Measurements from ENCODE around the gene LGALS3.

Gene LGALS3

DNA sequence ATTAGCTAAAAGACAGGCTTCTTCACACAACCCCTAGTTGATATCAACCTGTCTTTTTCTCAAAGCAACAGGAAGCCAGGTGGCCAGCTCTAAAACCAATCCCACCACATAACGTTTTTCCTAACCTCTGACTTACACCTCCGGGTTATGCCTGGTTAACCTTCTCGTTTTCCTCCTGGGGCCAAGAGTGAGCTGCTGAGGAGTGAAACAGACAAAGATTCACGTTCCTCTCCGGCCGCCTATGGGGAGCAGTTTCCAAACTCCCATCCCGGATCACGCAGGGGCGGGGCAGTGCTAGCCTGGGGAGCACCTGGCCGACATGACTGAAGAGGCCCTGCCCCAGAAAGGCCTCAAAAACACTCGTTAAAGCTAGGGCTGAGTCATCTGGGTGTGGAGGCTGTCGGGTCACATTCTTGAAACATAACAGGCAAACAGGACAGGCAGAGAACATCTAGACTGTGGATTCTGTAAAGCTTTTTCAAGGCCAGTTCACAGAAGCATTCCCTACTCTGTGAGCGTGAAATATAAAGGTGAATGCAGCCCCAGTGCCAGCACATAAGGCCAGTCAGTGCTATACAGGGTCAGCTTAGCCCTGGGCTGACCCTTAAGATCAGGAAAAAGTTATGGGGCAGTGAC lies 25.9 kb upstream of the LGALS3 start:
- DNase-seq (ENCODE audit: low spot score), result no peak
- in situ Hi-C loops (cut with MboI; ENCODE audit: low pct_unique_long_range_greater_than_20kb, low sequenced_read_pairs, unreplicated experiment), result no loop called here
- TF ChIP-seq, protein P1, sequence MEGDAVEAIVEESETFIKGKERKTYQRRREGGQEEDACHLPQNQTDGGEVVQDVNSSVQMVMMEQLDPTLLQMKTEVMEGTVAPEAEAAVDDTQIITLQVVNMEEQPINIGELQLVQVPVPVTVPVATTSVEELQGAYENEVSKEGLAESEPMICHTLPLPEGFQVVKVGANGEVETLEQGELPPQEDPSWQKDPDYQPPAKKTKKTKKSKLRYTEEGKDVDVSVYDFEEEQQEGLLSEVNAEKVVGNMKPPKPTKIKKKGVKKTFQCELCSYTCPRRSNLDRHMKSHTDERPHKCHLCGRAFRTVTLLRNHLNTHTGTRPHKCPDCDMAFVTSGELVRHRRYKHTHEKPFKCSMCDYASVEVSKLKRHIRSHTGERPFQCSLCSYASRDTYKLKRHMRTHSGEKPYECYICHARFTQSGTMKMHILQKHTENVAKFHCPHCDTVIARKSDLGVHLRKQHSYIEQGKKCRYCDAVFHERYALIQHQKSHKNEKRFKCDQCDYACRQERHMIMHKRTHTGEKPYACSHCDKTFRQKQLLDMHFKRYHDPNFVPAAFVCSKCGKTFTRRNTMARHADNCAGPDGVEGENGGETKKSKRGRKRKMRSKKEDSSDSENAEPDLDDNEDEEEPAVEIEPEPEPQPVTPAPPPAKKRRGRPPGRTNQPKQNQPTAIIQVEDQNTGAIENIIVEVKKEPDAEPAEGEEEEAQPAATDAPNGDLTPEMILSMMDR (IDR thresholded peaks at IDR 0.05; ENCODE audit: extremely low read depth, insufficient read depth, missing control alignments), result no peak

DNA sequence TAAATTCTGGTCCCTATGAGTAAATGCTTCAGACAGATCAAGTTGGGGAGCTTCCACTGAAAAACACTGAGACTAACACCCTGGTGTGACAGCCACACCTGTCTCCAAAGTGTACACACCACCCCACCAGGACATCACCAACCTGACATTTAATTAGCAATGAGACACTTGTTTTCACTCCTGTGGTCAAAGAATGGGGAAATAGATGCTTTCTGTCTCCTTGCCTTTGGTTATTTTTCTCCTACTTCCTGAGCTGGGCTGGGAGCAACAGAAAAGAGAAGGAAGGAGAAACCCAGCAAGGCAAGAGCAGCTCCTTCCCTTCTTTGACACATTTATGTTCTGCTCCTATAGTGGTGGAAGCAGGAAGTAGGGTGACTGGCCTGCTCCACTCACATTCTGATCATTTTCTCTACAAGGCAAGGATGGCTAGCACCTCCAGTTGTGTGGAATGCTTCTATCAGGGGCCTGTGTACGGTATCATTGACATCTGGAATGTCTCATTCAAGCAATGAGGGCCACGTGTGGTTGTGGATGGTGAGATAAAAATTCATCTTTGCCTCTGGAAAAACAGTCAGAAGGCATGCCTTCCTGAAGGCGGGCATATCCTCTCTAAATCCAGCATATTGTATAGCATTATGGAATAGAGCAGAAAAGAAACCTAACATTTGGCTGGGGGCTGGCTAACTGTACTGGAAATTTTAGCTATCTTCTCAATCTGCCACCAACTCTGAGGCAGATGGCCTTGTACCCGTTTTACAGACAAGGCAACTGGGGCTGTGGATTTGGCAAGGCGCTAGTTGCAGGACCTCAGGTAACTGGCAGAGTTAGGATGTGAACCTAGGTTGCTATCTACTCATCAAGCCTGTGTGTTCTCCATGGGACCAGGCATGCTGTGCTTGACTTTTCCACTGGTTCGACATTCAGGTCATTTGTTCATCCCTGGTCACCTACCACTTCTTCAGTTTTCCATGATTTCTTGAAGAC lies 24.8 kb upstream of the LGALS3 start:
- in situ Hi-C loops (cut with MboI; ENCODE audit: low pct_unique_long_range_greater_than_20kb, low sequenced_read_pairs, unreplicated experiment), result no loop called here
- TF ChIP-seq, protein P1 (IDR thresholded peaks at IDR 0.05; ENCODE audit: extremely low read depth, insufficient read depth, missing control alignments), result no peak
- DNase-seq (ENCODE audit: low spot score), result no peak

DNA sequence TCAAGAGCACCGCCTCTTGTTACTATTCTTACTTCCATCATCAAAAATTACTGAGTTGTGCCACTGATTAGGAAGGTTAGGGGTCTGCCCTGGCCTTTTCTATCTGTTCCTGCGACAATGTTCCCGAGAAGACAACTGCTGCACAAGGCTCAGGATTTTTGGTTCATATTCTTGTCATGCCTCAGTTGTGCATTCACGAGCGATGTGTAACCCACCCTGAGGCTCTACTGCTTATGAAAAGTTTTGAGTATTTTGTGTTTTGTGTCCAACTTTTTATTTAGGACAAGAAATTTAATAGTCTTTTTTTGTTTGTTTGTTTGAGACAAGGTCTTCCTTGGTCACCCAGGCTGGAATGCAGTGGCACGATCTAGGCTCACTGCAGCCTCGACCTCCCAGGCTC lies 23.1 kb upstream of the LGALS3 start:
- TF ChIP-seq, protein P1 (IDR thresholded peaks at IDR 0.05; ENCODE audit: extremely low read depth, insufficient read depth, missing control alignments), result no peak
- DNase-seq (ENCODE audit: low spot score), result no peak
- in situ Hi-C loops (cut with MboI; ENCODE audit: low pct_unique_long_range_greater_than_20kb, low sequenced_read_pairs, unreplicated experiment), result no loop called here

DNA sequence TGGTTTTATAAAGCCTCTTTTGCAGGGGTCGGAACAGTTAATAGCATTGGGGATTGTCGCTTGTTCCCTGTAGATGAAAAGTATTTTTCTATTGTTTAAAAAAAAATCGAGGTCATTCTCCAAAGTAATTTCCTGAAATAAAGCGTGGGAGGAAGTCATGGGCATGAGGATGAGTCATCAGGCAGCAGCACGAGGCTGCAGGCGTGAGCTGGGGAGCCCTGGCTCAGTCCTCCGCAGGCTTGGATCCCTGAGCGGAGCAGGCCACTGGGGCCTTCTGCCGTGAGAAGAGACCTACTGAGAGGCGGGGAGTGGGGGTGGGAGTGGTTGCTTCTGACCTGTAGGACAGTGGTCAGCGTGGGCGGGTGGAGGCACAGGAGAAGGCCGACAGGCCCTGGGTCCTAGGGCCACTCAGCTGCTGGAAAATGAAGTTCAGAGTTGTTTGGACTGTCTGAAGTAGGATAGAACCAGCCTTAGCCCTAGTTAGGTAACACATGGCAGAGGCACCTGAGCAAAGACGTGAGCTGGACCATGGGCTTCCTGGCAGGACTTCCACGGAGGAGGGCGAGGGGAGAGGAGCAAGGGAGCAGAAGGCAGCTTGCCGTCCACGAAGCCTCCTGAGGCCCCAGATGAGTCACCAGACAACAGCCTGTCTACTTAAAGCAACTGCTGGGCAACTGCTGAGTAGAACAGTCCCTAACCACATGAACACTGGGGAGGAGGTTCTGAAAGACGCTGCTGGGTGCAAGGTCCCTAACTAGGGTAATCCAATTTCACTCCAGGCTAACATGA lies 21.1 kb upstream of the LGALS3 start:
- DNase-seq (ENCODE audit: low spot score), result peak; percentile 71
- in situ Hi-C loops (cut with MboI; ENCODE audit: low pct_unique_long_range_greater_than_20kb, low sequenced_read_pairs, unreplicated experiment), result no loop called here
- TF ChIP-seq, protein P1 (IDR thresholded peaks at IDR 0.05; ENCODE audit: extremely low read depth, insufficient read depth, missing control alignments), result no peak

DNA sequence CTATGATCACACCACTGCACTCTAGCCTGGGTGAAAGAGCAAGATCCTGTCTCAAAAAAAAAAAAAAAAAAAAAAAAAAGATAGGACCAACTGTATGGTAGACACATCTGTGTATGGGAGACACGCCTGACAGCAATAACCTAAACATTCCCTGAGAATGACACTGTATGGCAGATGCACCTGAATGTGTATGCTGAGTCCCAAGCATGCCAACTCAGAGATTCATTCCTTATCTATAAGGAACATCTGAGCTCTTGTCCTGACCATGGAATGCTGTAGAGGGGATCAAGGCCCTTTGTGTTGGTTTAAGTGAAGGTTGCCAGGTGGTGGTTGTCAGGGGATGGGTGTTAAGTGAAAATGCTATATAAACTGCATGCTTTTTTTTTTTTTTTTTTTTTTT lies 19.2 kb upstream of the LGALS3 start:
- in situ Hi-C loops (cut with MboI; ENCODE audit: low pct_unique_long_range_greater_than_20kb, low sequenced_read_pairs, unreplicated experiment), result no loop called here
- TF ChIP-seq, protein P1 (IDR thresholded peaks at IDR 0.05; ENCODE audit: extremely low read depth, insufficient read depth, missing control alignments), result no peak

DNA sequence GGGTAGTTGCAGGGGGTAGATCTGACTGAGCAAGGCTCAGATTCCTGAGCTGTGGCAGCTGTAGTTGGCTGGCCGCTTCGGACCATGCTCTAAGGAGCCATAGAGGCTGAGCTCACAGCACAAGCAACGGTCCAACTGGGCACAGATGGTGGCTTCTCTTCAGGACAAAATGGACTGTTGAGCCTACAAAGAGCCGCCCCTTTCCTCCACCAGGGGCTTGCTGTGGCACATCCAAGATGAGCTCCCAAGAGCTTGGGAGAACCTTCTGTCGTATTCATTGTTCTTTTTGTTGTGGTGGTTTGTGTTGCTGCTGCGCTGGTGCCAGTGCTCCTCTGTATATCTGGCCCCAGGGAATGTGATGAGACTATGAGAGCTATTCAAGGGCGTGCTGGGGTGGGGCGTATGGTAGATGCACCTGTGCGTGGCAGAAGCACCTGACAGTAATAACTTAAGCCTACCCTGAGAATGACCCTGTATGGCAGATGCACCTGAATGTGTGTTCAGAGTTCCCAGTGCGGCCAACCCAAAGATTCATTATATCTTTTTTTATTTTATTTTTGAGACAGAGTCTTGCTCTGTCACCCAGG lies 17.8 kb upstream of the LGALS3 start:
- no peak for DNase-seq (ENCODE audit: low spot score)
- TF ChIP-seq, protein P1 (IDR thresholded peaks at IDR 0.05; ENCODE audit: extremely low read depth, insufficient read depth, missing control alignments), result no peak
- in situ Hi-C loops (cut with MboI; ENCODE audit: low pct_unique_long_range_greater_than_20kb, low sequenced_read_pairs, unreplicated experiment), result no loop called here

More for the DNA sequence above, 19.2 kb upstream of the LGALS3 start:
- DNase-seq (ENCODE audit: low spot score), result no peak

All from GM13977 (cell line).